GM19452 (cell line): Measurements from ENCODE around the gene RPRD2.
"Not testable (repeated sequence)": the region's sequence is repeated elsewhere in the genome, so short reads cannot be mapped to it uniquely, and the experiment has no call there.

Source experiments
- ATAC-seq: cut with Tn5 transposase; IDR thresholded peaks from one replicate; pipeline ENCODE4 v1.9.1; 2021; ENCODE audit not compliant: unreplicated experiment

The RPRD2 gene

DNA sequence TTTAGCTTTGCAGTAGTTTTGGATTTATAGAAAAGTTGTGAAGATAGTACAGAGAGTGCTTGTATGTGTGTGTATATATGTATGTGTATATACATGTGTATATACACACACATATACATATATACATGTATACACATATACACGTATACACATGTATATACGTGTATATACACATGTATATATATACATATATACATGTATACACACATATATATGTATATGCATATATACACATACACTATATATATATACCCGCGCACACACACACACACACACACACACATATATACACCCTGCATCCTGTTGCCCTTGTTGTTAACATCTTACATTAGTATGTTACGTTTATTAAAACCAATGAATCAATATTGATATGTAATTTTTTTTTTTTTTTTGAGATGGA is 24.3 kb downstream of the RPRD2 start:
- no peak for ATAC-seq

DNA sequence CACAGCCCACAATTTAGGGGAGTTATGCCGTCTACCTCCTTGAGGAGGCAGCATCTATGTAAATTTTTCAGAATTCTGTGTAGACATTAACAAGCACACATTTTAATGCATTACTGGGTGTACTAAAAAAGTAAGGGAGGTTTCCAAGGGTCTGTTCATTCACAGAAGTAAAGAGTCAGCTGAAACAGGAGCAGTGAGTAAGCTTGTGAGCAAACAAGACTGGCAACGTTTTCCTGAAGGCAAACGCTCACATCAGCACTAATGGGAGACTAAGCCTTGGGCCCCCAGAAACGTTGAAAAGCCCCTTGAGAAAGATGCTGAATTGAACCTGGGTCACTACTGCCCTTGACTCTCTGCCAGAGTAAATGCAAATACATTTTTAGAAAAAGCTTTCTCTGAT is 25.7 kb downstream of the RPRD2 start:
- ATAC-seq, result no peak

DNA sequence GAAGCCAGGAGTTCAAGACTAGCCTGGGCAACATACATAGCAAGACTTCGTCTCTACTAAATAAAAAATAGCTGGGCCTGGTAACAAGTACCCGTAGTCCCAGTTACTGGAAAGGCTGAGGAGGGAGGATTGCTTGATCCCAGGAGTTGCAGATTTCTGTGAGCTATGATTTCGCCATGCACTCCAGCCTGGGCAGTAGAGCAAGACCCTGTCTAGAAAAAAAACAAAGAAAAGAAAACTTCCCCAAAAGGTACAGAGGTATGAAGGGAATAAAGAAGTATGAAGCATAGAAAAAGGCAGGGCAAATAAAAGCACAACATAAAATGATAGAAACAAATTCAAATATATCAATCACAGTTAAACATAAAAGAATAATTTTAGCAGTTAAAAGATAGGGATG is 28.7 kb downstream of the RPRD2 start:
- no peak for ATAC-seq

DNA sequence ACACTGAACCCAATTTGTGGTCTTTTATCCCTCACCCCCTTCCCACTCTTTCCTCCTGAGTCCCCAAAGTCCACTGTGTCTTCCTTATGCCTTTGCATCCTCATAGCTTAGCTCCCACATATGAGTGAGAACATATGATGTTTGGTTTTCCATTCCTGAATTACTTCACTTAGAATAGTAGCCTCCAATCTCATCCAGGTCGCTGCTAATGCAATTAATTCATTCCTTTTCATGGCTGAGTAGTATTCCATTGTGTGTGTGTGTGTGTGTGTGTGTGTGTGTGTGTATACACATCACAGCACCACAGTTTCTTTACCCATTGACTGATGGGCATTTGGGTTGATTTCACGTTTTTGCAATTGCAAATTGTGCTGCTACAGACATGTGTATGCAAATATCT is 31.2 kb downstream of the RPRD2 start:
- not testable (repeated sequence) for ATAC-seq

DNA sequence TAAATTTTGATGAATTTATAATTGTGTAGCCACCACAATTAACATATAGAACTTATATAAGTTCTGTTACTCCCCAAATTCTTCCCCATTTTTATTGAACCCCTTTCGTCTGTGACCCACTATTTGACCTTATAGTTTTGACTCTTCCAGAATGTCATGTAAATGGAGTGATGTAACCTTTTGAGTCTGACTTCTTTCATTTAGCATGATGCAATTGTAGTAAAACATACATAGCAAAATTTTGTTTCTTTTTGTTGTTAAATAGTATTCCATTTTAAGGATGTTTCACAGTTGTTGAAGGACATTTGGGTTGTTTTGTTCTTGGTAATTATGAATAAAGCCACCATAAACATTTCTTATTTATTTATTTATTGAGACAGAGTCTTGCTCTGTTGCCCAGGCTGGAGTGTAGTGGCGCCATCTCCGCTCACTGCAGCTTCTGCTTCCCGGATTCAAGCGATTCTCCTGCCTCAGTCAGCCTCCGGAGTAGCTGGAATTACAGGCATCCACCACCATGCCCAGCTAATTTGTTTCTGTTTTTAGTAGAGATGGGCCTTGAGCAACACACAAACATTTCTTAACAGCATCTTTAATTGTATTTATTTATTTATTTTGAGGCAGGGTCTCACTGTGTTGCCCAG is 33.6 kb downstream of the RPRD2 start:
- ATAC-seq, result no peak

DNA sequence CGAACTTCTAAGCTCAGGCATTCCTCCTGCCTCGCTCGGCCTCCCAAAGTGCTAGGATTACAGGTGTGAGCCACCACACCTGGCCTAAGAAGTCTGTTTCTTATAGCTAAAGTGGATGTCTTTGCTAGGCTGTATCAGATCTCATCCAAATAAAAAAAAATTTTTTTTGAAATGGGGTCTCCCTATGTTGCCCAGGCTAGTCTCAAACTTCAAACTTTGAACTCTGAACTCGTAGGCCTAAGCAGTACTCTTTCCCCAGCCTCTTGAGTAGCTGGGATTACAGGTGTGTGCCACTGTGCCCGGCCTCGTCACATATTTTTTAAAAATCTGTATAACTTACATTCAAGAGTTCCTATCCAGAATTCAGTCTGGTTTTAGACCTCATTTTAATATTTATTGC is 40.5 kb downstream of the RPRD2 start:
- no peak for ATAC-seq

DNA sequence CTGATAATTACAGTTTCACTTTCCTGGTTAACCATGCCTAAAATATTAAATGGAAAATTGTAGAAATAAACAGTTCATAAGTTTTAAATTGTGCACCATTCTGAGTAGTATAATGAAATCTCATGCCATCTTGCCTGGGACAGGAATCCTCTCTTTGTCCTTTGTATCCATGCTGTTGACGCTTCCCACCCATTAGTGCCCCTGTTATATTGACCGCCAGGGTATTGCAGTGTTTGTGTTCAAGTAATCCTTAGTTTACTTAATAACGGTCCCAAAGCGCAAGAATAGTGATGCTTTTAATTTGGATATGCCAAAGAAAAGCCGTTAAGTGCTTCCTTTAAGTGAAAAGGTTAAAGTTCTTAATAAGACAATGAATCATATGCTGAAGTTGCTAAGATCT is 41.7 kb downstream of the RPRD2 start:
- ATAC-seq, result no peak

DNA sequence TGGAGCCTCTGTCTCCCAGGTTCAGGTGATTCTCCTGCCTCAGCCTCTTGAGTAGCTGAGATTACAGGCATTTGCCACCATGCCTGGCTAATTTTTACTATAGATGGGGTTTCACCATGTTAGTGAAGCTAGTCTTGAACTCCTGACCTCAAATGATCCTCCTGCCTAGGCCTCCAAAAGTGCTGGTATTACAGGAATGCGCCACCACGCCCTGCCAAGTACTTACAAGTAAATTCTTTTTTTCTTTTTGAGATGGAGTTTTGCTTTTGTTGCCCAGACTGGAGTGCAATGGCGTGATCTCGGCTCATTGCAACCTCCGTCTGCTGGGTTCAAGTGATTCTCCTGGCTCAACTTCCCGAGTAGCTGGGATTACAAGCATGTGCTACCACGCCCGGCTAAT is 42.5 kb downstream of the RPRD2 start:
- ATAC-seq, result no peak

DNA sequence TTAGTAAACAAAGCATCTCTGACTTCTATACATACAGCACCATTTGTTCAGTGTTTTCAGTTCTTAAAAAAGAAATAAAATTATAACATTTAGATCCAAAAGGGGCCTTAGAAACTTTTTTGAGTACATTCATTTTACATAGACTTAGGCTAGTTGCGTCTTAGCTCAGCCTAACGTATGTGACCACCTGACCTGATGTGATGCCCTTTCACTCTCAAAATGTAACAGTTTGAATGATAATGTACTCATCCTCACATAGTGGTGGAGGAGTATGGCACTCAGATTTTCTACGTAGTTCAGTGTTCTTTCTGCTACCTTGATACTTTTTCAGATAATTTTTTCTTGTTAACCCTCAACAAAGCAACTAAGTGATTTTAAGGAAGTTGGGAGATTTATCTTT is 43.4 kb downstream of the RPRD2 start:
- ATAC-seq, result no peak

DNA sequence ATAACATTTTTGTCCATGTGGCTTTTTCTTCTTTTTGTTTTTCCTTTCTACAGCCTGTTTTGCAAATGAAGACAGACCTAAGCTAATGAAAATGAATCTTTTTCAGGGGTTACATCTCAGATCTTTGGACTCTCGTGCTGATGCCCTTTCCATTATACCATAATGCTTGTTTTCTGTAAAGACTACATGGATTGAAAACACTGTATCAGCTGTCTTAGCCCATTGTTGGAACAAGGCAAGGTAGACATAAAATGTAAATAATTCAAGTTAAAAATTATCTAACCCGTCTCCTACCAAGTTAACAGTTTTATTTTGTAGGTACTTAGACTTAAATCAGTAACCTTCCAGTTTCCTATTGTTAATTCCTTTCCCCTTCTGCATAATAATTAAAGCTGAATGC is 44.9 kb downstream of the RPRD2 start:
- ATAC-seq, result no peak

DNA sequence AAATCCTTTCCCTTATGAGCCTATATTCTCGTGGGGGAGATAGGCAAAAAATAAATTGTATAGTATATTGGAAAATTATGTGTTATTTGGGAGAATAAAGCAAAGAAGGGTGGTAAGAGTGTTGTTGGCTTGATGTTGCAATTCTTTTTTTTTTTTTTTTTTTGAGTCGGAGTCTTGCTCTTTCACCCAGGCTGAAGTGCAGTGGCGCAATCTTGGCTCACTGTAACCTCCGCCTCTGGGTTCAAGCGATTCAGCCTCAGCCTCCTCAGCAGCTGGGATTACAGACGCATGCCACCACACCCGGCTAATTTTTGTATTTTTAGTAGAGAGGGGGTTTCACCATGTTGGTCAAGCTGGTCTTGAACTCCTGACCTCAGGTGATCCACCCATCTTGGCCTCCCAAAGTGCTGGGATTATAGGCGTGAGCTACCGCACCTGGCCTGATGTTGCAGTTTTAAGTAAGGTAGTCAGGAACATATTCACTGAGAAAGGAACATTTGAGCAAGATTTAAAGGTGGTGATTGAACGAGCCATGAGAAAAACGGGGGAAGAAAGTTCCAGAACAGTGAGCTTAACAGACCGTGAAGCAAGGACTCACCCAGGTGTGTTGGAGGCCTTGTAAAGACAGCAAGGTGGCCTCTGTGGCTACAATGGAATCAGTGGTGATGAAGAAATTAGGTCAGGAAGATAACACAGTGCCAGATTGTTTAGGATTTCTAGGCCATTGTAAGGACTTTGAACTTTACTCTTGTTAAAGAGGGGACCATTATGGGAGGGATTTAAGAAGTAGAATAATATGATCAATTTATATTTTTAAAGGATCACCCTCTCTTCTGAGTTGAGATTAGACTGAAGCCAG is 45.8 kb downstream of the RPRD2 start:
- no peak for ATAC-seq

DNA sequence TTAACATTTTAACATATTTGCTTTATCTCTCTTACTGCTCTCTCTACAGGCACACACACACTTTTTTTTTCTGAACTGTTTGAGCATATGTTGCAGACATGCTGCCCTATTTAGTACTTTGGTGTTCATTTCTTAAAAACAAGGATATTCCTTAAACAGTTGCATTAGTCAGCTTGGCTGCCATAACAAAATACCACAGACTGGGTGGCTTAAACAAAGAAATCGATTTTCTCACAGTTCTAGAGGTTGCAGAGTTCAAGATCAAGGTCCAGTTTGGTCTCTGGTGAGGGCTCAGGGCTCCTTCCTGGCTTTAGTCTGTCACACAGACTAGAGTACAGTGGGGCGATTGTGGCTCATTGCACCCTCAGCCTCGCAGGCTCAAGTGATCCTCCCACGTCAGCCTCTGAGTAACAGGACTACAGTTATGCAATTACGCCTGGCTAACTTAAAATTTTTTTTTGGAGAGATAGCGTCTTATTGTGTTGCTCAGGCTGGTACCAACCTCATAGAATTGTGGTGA is 46.7 kb downstream of the RPRD2 start:
- no peak for ATAC-seq

DNA sequence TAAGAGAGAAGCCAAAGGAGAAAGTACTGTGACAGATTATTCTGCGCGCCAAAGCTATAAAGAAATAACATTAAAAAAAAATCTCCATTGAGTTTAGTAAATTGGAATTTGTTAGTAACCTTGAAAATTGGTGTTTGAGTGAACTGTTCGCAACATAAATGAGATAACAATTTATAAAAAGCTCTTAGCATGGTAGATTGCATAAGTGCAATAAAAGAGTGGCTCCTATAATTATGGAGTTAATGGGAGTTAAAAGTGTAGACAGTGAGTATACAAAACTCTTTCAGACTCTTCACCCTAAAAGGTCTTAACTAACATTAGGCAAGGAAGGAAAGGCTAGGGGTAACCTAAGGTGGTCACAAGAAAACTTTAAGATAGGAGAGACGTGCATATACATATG is 50.6 kb downstream of the RPRD2 start:
- no peak for ATAC-seq

DNA sequence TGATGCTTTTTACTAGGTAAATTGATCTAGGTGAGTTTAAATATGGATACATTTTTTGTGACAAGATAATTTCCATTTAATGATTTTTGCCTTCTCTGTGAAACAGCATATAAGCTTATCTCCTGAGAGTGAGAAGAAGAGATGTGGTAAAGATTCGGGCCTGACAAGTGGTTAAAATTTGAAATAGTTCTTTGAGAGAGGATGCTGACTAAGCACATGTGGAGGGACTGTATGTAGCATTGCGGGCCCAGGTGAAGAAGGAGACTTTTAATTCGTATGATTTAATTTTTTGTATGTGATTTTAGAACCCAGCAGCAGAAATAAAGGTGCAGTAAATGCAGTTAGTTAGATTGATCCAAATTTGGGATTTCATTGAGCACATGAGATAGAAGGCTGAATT is 51.9 kb downstream of the RPRD2 start:
- no peak for ATAC-seq

DNA sequence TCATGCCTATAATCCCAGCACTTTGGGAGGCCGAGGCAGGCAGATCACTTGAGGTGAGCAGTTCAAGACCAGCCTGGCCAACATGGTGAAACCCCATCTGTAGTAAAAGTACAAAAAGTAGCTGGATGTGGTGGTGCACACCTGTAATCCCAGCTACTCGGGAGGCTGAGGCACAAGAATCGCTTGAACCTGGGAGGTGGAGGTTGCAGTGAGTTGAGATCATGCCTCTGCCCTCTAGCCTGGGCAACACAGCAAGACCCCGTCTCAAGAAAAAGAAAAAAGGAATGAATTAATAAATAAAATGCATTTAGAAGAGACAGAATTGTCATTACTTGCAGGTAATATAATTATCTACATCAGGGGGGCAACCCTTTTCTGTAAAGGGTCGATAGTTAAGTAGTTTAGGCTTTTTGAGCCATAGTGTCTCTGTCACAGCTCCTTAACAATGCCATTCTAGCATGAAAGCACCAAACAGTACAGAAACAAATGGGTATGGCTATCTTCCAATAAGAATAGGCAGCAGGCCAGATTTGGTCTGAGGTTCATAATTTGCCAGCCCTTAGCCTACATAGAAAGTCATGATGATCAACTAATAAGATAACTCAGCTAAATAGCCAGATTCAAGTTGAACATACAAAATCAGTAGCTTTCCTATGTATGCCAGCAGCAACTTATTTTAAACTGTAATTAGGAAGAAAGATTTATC is 56.8 kb downstream of the RPRD2 start:
- ATAC-seq, result no peak

DNA sequence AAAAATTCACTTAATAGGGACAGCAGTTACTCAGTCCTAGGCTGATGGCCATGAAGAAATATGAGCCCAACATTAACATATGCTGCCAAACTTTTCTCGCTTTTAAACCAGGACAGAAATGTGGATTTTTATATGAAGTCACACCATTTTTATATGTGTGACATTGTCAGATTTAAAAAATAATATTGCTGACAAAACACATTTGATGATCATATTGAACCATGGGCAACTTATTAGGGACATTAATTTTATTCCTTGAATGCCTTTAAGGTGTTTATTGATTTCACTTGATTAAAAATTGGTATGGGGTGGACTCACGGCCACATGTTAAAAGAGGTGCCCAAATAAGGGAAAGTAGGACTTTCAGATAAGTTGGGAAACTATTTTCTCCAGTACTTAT is 58.6 kb downstream of the RPRD2 start:
- ATAC-seq, result no peak

DNA sequence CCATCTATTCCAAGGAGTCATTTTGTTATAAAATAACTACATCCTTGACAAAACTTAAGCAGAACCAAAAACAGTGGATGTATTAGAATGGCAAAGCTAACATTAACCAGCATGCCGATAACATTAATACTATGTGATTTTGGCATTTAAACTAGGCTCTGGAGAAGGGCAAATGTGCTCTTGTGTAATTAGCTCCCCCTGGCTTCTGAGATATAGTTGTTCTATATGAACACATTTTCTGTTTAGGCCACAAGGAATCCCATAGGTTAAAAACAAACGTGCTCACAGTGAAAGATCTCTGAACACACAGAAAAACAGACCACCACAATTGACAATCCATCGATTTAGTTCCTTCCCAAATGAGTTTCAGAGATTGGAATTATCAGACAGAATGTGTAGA is 65.9 kb downstream of the RPRD2 start:
- no peak for ATAC-seq

DNA sequence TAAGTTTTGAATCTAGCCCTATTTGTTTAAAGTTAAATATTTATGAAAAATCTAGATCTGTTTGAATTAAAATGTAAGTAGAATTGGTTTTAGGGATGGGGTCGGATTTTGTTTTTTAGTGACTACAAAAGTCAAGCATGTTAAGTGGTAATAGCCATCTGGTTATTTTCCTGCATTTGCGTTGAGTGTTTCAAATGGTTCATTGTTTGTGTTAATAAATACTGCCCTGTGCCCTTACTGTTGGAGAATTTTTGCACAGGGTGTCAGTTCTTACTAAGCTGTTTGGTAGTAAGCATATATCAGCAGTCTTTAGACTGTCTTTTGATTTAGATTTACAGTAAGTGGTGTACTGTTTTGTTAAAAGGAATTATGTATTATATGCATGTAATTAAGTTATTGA is 77.2 kb downstream of the RPRD2 start:
- no peak for ATAC-seq

DNA sequence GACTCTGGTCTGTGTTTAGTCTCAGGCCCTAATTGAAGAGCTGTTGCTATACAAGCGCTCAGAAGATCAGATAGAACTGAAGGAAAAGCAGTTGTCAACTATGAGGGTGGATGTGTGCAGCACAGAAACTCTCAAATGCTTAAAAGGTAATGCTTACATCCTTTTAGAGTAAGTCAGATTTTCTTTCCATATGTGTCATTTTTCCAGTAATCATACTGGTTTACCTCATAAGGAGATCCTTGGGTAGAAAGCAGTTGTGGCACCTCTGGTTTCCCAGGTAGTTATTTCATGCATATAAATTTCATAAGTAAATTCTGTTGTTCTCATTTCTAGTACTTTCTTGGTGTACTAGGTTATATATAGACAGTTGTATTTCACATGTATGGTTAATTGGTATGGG is 80.3 kb downstream of the RPRD2 start:
- ATAC-seq, result no peak

DNA sequence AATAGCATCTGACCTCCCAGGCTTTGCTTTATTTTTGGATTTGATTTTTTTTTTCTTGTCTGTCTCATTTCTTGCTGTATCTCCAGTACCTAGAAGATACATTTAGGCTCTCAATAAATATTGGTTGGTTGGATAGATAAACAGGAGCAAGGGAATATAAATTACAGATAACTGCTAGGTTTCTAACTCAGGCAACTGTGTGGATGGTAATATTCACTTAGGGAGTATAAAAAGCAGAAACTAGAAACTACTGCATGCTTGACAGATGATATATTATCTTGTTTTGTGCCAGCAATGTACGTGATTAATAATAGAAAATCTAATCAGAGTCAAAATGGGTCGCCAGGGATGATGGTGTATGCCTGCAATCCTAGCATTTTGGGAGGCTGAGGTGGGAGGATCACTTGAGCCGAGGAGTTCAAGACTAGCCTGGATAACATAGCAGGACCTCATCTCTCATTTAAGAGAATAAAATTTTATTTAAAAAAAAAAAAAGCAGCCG is 92.2 kb downstream of the RPRD2 start:
- no peak for ATAC-seq

DNA sequence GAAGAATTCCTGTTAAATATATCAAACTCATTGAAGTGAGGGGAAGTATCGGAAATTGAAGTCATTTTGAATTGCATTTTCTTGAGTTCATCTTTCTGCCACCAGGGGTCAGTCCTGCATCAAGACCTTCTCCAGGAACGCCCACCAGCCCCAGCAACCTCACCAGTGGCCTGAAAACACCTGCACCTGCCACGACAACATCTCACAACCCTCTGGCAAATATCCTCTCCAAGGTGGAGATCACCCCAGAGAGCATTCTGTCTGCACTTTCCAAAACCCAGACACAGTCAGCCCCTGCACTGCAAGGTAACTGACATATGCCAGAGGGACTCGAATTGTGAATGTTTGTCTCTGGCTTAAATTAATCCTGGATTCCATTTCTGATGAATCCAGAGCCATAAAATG is 100.5 kb downstream of the RPRD2 start:
- ATAC-seq, result no peak

DNA sequence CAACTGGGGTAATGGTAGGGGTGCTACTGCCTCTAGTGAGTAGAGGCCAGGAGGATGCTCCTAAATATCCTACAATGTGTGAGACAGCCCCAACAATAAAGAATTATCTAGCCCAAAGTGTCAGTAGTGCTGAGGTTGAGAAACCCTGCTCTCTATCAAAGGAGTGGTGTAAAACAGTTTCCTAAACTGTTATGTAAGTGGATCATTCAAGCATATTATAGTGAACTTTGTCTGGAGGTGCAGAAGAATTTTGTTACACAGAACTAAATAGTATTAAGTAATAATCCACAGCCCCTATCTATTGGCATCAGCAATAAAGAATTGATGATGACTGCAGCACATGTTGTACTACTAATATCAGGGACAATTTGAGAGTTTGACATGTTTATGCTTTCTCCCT is 103.0 kb downstream of the RPRD2 start:
- ATAC-seq, result no peak
